Loucy (cell line): ENCODE measurements around the gene SRSF9.
"Not testable (repeated sequence)": the region's sequence is repeated elsewhere in the genome, so short reads cannot be mapped to it uniquely, and the experiment has no call there.

ENCODE experiments used
- H2AFZ ChIP-seq: fragments of 200-600 bp; sonication (generic); 2 replicates; pipeline ENCODE4 v1.6.0; 2016; ENCODE audit warnings: antibody characterized with exemption, mild to moderate bottlenecking, low read length, moderate library complexity
- H3F3A ChIP-seq: fragments of 200-600 bp; 2 replicates; pipeline ENCODE4 v1.6.0; 2016; ENCODE audit warnings: antibody characterized with exemption, low read depth, mild to moderate bottlenecking
- H3K27me3 ChIP-seq: fragments of 200-600 bp; sonication (generic); 2 replicates; pipeline ENCODE4 v1.6.1; 2014; ENCODE audit warnings: low read length, mild to moderate bottlenecking; ENCODE audit not compliant: insufficient read depth, poor library complexity, severe bottlenecking
- H3K36me3 ChIP-seq: fragments of 200-600 bp; sonication (generic); 2 replicates; pipeline ENCODE4 v1.6.1; 2016; ENCODE audit warnings: low read length; ENCODE audit not compliant: insufficient read depth
- H3K4me1 ChIP-seq: fragments of 200-600 bp; sonication (generic); 2 replicates; pipeline ENCODE4 v1.5.1; 2014; ENCODE audit warnings: low read length, mild to moderate bottlenecking; ENCODE audit not compliant: insufficient read depth, poor library complexity, severe bottlenecking
- H3K4me2 ChIP-seq: fragments of 200-600 bp; sonication (generic); 2 replicates; pipeline ENCODE4 v1.6.0; 2014; ENCODE audit warnings: antibody characterized with exemption, low read length, low read depth, mild to moderate bottlenecking; ENCODE audit not compliant: poor library complexity, severe bottlenecking
- H3K4me3 ChIP-seq: fragments of 200-600 bp; sonication (generic); 2 replicates; pipeline ENCODE4 v1.5.1; 2014; ENCODE audit warnings: low read length, mild to moderate bottlenecking, mixed read lengths; ENCODE audit not compliant: poor library complexity, severe bottlenecking
- H3K79me2 ChIP-seq: fragments of 200-600 bp; sonication (generic); 2 replicates; pipeline ENCODE4 v1.6.1; 2014; ENCODE audit warnings: low read length; ENCODE audit not compliant: insufficient read depth
- H3K9ac ChIP-seq: fragments of 200-600 bp; sonication (generic); 2 replicates; pipeline ENCODE4 v1.6.0; 2014; ENCODE audit warnings: mild to moderate bottlenecking, low read depth, low read length, moderate library complexity; ENCODE audit not compliant: poor library complexity, severe bottlenecking
- H3K9me2 ChIP-seq: fragments of 200-600 bp; sonication (generic); replicated peaks from 2 replicates; pipeline ENCODE4 v1.6.1; 2016; ENCODE audit warnings: low read depth, low read length, mixed read lengths
- H3K9me3 ChIP-seq: fragments of 200-600 bp; sonication (generic); 2 replicates; pipeline ENCODE4 v1.6.1; 2014; ENCODE audit warnings: mild to moderate bottlenecking, antibody characterized with exemption, low read length, low read depth; ENCODE audit not compliant: insufficient read depth
- H4K20me1 ChIP-seq: fragments of 200-600 bp; sonication (generic); 2 replicates; pipeline ENCODE4 v1.6.0; 2014; ENCODE audit warnings: antibody characterized with exemption, low read length, mild to moderate bottlenecking; ENCODE audit not compliant: insufficient read depth, poor library complexity, severe bottlenecking
- EZH2phosphoT487 ChIP-seq: fragments of 200-600 bp; IDR thresholded peaks from 2 replicates; pipeline ENCODE4 v1.6.1; 2018; ENCODE audit warnings: antibody characterized with exemption, mild to moderate bottlenecking, moderate library complexity, borderline replicate concordance
- TF ChIP-seq, protein P1 (sequence below): fragments of 200-600 bp; sonication (generic); conservative IDR thresholded peaks from 2 replicates; pipeline ENCODE4 v1.5.1; 2014; ENCODE audit warnings: mild to moderate bottlenecking, antibody characterized with exemption, low read length

The SRSF9 gene, protein sequence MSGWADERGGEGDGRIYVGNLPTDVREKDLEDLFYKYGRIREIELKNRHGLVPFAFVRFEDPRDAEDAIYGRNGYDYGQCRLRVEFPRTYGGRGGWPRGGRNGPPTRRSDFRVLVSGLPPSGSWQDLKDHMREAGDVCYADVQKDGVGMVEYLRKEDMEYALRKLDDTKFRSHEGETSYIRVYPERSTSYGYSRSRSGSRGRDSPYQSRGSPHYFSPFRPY

DNA sequence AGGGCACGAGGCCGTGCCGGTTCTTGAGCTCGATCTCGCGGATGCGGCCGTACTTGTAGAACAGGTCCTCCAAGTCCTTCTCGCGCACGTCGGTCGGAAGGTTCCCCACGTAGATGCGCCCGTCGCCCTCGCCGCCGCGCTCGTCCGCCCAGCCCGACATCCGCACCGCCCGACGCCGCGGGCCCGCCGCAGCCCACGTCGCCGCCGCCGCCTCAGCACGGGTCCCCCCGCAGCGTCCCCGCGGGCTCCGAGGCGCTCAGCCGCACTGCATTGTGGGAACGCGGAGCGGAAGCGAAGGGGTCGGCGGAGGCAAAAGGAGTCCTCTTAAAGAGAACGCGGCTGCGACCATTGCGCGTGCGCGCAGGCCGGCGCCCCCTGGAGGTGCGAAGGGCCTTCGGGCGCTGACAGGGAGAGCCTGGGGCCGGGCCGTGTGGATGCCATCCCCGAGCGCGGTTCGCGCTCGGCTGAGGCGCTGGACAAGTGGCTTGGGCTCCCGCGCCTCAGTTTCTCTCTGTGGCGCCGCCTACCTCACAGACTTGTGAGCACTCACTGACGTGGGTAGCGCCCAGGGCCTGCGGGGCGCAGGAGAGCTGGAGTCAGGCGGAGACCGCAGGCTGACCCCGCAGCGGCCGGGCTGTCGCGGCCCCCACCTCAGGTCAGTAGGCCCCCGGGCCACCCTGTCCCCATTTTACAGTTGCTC, at the start of gene SRSF9:
TSS of gene SRSF9 (minus strand) at position 299 of the 700 bp plus-strand sequence. CDS start at position 160, 139 bp downstream.
- peaks cover 48% of the 10 kb centered on the region for H4K20me1 ChIP-seq
- H3K79me2 ChIP-seq: peaks cover 72% of the 10 kb centered on the region
- H3K4me2 ChIP-seq: peak within 1 kb of the TSS; percentile 97
- H3K9me2 ChIP-seq: no peaks in the 10 kb centered on the region
- H3K9ac ChIP-seq: peak within 1 kb of the TSS; percentile 81
- no peaks in the 10 kb centered on the region for H3K9me3 ChIP-seq
- H3K4me1 ChIP-seq: peaks cover 65% of the 10 kb centered on the region
- no peaks in the 10 kb centered on the region for H3K27me3 ChIP-seq
- no peaks in the 10 kb centered on the region for H3F3A ChIP-seq
- H3K36me3 ChIP-seq: peaks cover 19% of the 10 kb centered on the region
- peak within 1 kb of the TSS; percentile 97 for H3K4me3 ChIP-seq
- TF ChIP-seq EZH2phosphoT487: no peak
- TF ChIP-seq, protein P1, sequence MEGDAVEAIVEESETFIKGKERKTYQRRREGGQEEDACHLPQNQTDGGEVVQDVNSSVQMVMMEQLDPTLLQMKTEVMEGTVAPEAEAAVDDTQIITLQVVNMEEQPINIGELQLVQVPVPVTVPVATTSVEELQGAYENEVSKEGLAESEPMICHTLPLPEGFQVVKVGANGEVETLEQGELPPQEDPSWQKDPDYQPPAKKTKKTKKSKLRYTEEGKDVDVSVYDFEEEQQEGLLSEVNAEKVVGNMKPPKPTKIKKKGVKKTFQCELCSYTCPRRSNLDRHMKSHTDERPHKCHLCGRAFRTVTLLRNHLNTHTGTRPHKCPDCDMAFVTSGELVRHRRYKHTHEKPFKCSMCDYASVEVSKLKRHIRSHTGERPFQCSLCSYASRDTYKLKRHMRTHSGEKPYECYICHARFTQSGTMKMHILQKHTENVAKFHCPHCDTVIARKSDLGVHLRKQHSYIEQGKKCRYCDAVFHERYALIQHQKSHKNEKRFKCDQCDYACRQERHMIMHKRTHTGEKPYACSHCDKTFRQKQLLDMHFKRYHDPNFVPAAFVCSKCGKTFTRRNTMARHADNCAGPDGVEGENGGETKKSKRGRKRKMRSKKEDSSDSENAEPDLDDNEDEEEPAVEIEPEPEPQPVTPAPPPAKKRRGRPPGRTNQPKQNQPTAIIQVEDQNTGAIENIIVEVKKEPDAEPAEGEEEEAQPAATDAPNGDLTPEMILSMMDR: peak; percentile 75
- peak within 1 kb of the TSS; percentile 97 for H2AFZ ChIP-seq

DNA sequence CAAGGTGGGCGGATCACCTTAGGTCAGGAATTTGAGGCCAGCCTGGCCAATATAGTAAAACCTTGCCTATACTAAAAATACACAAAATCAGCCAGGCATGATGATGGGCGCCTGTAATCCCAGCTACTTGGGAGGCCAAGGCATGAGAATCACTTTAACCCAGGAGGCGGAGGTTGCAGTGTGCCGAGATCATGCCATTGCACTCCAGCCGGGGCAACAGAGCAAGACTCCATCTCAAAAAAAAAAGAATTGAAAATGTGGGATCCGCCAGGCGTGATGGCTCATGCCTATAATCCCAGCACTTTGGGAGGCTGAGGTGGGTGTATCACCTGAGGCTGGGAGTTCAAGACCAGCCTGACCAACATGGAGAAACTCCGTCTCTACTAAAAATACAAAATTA, 49.8 kb upstream of the SRSF9 start:
- H3K9me2 ChIP-seq, H3K36me3 ChIP-seq, H3K9ac ChIP-seq, H3F3A ChIP-seq, H2AFZ ChIP-seq, H3K27me3 ChIP-seq, H3K4me3 ChIP-seq, H4K20me1 ChIP-seq, H3K4me2 ChIP-seq, H3K9me3 ChIP-seq, H3K79me2 ChIP-seq, H3K4me1 ChIP-seq: not testable (repeated sequence)

DNA sequence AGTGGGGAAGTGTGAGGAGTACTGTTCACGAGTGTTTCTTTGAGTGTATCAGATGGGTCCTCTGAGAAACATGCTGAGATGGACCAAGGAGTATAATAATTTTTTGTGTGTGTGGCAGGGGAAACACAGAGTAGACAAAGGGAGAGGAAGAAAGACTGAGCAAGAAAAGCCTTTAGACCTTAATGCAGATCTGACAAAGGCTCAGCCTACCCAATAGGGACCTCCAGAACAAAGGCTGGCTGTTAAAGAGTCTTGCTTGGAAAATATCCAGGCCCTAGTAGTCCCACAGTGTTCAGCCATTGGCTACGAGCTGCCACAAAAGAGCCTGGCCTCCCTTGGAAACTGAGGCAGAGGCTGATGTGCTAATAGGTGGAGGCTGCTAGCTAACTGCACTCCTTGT, 45.9 kb upstream of the SRSF9 start:
- no peak overlapping the region for H3K4me2 ChIP-seq
- no peaks in the 10 kb centered on the region for H3K9me3 ChIP-seq
- no peak overlapping the region for H3K4me3 ChIP-seq
- no peak overlapping the region for H3K9ac ChIP-seq
- no peaks in the 10 kb centered on the region for H3K9me2 ChIP-seq
- H4K20me1 ChIP-seq: no peaks in the 10 kb centered on the region
- no peak overlapping the region for H2AFZ ChIP-seq
- H3K79me2 ChIP-seq: no peaks in the 10 kb centered on the region
- H3K36me3 ChIP-seq: no peaks in the 10 kb centered on the region
- H3K4me1 ChIP-seq: no peaks in the 10 kb centered on the region
- TF ChIP-seq EZH2phosphoT487: no peak
- TF ChIP-seq, protein P1: no peak
- no peaks in the 10 kb centered on the region for H3K27me3 ChIP-seq
- H3F3A ChIP-seq: no peaks in the 10 kb centered on the region

DNA sequence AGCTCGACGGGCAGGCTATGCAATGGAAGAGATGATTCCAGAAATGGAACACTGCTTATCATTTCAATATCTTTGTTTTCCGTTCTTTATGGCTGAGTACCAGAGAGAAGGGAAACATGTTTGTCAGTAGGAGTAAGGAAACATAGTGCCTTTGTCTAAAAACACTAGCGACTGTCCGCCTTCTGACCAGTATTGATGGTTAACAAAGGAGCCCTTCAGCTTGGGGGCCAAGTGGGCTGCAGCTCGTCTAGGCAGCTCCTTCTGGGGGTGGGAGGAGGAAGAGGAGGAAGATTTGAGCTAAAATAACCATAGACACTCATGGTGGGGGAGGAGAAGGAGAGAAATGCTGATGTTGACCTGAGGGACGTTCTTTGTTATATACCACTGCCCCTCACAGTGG, 44.5 kb upstream of the SRSF9 start:
- Histone ChIP-seq H3K27me3 (no peaks in the 10 kb centered on the region), H3F3A (no peaks in the 10 kb centered on the region), H2AFZ (no peak overlapping the region), H4K20me1 (no peaks in the 10 kb centered on the region), H3K9me2 (no peaks in the 10 kb centered on the region), H3K36me3 (no peaks in the 10 kb centered on the region), H3K4me3 (no peak overlapping the region), H3K4me2 (no peak overlapping the region), H3K79me2 (no peaks in the 10 kb centered on the region), H3K4me1 (no peaks in the 10 kb centered on the region), H3K9ac (no peak overlapping the region), H3K9me3 (no peaks in the 10 kb centered on the region)
- TF ChIP-seq, protein P1: no peak
- no peak for TF ChIP-seq EZH2phosphoT487
